Stimulated activated CD4-positive, alpha-beta T cell treated with anti-CD3 and anti-CD28 coated beads, TNF-alpha, amount 100 ng/mL, for 48 hours (primary cell): ENCODE measurements around the gene MAP1A.
A peak's percentile ranks its signal among the peaks of the same experiment; 100 is the strongest.

Experiments used
- DNase-seq, 3 donors: peaks; one replicate each; pipeline ENCODE4 v3.0.0-alpha.2; 2020; ENCODE audit warnings: low read depth in 3 of 3

Gene MAP1A

DNA sequence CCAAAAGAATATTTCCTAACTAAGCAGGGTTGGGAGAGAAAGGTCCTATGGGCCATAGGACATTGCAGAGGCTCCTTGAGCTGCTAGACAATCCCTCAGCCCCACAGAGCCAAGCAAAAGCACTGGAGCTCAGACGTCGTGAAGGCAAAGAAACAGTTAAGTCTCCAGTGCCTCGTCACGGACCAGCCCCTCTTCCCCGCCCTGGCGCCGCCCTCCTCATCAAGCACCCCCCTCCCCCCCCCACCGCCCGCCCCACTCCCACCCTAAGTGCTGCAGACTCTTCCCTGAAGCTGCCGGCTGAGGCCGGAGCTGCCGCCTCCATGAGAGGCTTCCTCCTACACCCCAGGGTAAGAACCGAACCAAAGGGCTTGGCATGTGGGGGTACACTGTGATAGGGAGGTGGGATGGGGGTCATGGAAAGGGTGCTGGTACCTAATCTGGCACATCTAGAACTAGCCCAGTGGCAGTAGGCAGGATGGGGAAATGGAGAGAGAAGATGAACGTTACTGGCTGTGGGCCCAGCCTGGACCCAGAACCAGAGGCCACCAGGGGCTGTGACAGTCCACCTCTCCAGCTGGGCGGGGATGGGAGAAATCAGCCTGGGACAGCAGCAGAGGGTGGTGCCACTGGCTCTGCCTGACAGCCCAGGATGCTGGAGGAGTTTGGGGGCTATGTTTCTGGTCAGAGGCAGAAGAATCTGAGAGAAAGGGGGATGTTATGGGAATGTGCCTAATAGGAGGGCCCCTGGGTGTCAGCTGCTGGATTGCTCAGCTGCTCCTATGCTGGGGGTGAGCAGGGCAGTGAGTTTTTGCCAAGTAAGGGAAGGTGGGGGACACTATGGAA lies at the start of gene MAP1A:
TSS of gene MAP1A (plus strand) at position 255 of the 843 bp plus-strand sequence. CDS start 3,866 bp downstream, outside the sequence.
- DNase-seq = no peak

DNA sequence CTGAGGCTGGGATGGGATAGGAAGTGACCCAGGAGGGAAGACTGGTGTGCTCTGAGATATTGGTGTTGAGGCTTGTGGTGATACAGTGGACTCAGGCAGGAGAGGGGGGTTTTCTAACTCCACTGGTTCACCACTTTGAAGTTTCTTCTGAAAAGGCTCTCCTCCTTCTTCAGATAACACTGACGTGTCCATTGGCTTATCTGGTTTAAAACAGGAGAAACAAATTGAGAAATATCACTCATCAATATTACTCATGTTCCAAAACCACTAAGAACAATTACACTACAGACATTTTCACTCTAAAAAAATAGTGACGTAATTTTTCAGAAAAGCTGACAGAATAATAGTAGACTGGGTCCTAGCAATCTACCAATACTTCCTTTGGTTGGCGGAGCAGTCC lies 47.5 kb upstream of the MAP1A start:
- DNase-seq = no peak

DNA sequence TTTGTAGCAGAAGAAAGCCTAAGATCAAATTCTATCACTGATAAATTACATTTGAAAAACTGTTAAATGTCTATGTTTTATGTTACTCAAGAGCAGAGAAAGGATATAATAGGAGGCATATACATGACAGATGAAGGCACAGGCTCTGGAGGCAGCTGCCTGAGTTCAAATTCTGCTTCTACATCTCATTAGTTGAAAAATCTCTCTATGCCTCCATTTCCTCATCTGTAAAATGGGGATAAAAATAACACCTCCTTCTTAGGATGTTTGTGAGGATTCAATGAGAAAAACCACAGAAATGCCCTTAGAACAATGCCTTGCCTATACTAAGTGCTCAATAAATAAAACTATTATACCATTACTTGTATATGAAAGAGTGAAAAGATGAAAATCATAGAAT lies 45.4 kb upstream of the MAP1A start:
- no peak for DNase-seq

DNA sequence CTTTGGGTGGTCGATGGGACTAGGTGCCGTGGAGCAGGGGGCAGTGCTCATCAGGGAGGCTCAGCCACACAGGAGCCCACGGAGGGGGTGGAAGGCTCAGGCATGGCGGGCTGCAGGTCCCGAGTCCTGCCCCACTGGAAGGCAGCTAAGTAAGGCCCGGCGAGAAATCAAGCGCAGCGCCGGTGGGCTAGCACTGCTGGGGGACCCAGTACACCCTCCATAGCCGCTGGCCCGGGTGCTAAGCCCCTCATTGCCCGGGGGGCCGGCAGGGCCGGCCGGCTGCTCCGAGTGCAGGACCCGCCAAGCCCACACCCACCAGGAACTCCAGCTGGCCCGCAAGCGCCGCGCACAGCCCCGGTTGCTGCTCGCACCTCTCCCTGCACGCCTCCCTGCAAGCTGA lies 43.5 kb upstream of the MAP1A start:
- DNase-seq = no peak

DNA sequence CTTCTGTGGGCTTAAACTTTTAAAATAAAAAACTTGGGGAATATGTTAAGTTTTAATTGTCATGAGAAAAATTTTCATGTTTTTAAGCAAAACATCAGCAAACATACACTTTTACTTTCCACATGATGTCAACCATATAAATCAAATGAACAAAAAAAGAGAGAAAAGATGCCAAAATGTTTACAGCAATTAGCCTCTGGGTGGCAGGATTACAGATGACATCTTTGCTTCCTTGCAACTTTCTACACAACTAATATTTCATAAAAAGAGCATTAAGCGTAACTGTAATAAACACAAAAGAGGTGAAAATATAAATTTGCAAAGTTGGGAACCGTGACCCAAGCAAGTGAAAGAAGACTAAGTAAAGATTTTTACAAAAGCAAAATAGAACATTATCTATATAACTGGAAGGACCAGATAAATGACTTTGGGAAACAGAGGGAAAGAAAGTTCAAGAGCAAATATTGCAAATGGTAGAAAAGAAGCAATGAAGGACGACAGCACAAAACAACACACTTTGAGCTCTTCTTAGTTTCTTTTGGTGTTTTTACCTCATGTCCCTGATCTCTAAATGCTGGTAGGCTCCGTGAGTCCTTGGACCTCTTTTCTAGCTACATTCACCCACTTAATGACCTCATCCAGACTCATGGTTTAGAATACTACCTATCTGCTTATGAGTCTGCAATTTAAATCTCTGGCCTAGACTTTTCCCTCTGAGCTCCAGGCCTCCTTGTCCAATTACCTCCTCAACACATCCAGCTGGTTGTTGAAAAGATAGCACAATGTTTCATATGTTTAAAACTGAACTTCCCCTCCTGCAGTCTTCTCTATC lies 33.9 kb upstream of the MAP1A start:
- no peak for DNase-seq

DNA sequence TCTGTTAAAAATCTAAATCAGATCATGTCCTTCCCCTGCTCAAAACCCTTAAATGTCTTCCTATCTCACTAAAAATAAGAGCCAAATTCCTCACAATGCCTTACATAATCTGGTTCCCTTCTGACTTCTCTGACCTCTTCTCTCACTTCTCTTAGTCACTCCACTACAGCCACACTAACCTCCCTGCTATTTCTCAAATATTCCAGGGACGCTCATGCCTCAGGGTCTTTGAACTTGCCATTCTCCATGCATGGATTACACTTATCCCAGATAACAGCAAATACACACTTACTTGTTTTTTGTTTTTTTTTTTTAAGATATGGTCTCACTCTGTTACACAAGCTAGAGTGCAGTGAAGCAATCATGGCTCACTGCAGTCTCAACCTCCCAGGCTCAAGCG lies 33.0 kb upstream of the MAP1A start:
- no peak for DNase-seq

DNA sequence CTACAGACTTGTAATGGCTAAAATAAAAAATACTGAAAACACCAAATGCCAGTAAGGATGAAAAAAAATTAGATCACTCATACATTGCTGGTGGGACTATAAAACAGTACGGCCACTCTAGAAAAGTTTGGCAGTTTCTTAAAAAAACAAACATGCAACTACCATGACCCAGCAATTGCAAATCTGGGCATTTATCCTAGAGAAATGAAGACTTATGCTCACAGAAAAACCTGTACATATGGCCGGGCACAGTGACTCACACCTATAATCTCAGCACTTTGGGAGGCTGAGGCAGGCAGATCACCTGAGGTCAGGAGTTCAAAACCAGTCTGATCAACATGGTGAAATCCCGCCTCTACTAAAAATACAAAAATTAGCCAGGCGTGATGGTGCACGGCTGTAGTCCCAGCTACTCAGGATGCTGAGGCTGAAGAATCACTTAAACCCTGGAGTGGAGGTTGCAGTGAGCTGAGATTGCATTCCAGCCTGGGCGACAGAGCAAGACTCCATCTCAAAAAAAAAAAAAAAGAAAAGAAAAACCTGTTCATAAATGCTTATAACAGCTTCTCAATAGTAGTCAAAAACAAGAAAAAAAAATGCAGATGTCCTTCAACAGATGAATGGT lies 30.0 kb upstream of the MAP1A start:
- no peak for DNase-seq

DNA sequence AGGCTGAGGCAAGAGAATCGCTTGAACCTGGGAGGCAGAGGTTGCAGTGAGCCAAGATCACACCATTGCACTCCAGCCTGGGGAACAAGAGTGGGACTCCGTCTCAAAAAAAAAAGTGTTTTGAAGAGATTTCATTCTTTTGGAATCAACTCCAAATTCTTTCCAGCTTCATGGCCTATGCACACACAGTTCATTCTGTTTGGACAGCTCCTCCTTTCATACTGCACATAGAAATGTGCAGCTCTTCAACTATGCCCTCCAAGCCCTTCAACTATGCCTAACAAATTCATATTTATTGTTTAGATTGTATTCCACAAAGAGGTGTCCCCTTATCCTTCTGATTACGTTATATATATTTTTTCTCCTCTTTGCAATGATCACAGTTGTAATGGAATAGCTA lies 28.6 kb upstream of the MAP1A start:
- DNase-seq = no peak

GRCh38 chr15:43489191-43489590 lies 28.2 kb upstream of the MAP1A start:
- no peak for DNase-seq

GRCh38 chr15:43492266-43492665 lies 25.1 kb upstream of the MAP1A start:
- no peak for DNase-seq

DNA sequence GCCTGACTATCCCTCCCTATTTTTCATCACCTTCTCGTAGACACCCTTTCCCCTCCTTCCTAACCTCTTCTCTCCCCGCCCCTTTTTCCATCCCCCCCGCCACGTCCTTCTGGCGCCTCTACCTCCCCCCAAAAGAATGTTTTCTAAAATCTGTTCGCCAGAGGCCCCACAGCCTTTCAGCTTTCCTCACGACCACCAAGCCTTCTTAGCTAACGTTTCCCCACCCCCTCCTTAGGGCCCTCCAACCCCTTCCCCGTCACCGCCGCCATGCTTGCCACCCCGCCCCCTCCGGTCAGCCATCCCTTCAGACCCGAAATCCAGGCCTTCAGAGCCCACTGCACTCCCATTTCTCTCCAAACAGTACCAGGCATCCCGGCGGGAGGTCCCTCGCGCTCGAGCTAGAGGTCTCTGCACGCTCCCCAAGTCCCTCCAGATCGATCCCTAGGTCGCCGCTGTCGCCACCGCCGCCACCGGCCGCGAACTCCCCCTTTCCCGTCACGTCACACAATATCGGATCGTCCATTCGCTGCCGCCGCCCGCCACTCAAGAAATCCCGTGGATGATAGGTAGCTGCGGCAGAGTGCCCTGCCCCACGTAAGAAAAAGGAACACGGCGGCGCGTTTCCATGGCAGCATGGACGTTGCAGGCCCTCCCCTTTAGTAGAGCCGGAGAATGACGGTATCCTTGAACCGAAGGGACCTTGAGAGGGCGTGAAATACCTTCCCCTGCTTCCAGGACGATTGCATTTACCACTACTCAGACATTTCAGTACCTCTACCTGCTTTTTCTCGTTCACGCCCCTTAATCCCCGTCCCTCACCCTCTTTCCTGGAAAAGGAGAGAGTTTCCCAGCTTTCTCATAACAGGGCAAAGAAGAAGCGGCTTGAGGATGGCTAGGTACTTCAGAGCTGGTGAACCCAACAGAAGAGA lies 24.5 kb upstream of the MAP1A start, which contains the start of gene TP53BP1:
TSS of gene TP53BP1 (minus strand) at position 484 of the 929 bp plus-strand sequence. CDS start at position 371, 113 bp downstream.
- peak; percentile 88 to 94 (median 93) for DNase-seq

DNA sequence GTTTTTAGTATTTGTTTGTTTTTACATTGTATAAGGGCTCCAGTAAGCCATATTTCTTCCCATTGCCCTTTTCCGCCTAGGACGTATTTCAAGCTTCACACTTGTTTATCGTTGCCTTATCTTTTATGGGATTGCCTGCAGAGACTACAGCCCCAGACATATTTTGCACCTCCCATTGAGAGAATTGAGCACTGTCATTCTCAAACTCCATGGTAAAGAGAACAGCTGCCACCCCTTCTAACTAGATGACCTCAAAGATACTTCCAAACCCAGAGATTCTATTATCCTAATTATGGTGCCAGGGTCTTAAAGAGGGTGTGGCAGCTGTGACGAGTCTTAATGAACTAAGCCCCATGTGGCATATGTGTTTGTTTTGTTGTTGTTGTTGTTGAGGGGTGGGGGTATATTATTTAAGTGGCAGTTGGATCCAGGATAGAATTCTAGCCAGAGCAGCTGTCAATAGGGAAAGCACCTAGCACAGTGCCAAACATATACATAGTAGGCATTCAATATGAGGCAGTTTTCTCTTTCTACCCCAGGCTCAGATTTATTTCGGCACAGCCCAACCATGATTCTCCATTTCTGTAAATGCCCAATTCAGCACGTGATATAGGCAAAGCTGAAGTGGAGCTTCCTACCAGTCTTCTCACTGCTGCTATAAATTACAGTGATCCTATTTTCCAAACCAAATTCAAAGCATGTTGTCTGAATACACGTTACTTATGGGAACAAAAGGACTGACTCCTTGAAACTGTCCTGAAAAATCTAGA lies 23.5 kb upstream of the MAP1A start:
- DNase-seq = no peak

GRCh38 chr15:43498990-43499389 lies 18.4 kb upstream of the MAP1A start:
- no peak for DNase-seq

- no peak for DNase-seq
Observed at GRCh38 chr15:43499635-43500034, 17.8 kb upstream of the MAP1A start.

DNA sequence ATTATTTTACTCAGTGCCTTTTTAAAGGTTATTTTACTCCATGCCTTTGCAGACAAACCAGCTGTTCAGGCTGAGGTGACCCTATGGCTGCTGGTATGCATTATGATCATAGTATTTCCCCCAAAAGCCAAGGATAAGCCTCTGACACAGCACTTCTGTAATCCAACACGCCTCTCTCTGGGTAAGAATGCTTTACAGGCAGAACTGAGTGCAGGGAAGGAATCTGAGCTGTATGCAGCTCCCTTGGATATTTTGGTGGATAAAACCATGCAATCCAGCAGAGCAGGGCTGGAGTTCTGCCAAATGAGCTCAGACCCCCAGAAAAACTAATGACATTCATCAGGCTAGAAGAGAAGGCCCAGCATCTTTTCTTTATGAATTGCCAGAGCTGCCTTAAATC lies 11.7 kb upstream of the MAP1A start:
- no peak for DNase-seq

DNA sequence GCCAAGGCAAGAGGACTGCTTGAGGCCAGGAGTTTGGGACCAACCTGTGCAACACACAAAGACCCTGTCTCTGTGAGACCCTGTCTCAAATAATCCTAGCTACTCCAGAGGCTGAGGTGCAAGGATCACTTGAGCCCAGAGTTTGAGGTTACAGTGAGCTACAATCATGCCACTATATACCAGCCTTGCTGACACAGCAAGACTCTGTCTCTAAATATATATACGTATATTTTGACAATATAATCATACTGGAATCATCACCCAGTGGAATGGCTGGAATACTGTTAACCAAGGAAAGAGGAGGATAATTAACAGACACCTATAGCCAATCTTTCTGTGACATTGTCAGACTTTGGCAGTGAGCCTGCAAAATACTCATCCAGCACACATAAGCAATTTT lies 9.0 kb upstream of the MAP1A start:
- DNase-seq = no peak

DNA sequence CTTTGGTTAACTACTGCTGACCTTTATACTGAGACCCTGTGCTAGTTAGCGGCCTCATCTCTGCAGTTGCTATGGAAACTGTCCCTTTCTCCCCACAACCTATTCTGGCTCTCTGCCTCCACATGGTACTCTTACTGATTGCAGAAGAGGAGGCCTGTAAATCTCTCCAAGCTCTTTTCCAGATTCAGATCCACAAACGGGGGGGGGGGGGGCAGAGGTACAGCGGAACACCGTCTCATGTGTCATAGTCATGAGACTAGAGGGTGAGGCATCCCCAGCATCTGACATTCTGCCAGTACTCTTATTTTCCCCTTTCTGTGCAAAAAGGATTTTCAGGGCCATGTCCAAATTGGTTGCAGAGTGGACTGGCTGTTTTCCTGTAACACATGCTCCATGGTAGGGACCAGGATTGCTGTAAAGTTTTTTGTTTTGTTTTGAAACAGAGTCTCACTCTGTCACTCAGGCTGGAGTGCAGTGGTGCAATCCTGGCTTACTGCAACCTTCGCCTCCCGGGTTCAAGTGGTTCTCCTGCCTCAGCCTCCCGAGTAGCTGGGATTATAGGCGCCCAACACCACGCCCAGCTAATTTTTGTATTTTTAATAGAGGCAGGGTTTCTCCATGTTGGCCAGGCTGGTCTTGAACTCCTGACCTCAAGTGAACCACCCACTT lies 8.3 kb upstream of the MAP1A start:
- DNase-seq = no peak

- no peak for DNase-seq
Observed at GRCh38 chr15:43509660-43510199, 7.7 kb upstream of the MAP1A start.

DNA sequence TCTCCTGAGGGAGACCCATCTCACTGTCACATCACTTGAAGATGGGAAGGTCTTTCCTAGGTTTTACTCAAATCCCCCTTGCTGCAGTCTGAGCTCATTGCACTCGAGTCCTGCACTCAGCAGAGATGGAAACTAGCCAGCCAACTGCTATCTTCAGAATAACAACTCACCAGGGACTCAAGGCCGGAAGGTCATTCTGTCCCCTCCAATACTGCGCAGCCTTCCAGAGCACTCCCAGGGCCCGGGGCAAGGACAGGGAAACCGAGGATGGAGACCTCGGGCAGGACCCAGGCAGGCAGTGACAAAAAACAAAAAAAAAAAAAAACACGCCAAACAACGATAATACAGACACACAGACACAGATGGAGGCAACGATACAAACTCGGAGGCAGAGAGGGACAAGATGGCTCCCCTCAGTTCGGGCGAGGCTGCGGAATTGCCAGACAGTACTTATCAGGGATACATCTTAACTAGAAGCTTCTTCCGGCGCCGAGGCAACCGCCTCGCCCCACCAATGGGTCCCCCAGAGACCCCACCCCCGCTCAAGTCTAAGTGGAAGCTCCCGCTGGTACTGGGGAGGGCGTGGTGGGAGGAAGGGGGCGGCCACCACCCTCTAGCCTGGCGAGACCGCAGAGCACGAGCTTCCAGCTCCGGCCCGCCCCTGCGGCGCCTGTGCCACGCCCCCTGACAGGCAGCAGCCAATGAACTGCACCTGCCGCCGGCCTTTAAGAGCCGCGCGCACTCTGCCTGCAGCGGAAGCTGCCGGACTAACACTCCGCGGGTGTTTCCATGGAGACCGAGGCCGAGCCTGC lies 7.0 kb upstream of the MAP1A start:
- DNase-seq = peak; percentile 94 to 97 (median 95)
